HepG2 (cell line): ENCODE results near the gene NAGS. TPM values are rescaled to one million over a fixed set of nuclear protein-coding genes. Genes with fewer than 3 reads are reported as not detected.

Experiments
- ARNT ChIP-seq: fragments of 450-650 bp; IDR thresholded peaks from 2 replicates; pipeline ENCODE4 v1.6.1; 2017
- ATM ChIP-seq: fragments of 450-650 bp; IDR thresholded peaks from 2 replicates; pipeline ENCODE4 v1.7.1; 2017; ENCODE audit warnings: mild to moderate bottlenecking, borderline replicate concordance
- CBX1 ChIP-seq: IDR thresholded peaks from one replicate; pipeline ENCODE4 v1.6.1; 2016; ENCODE audit warnings: antibody characterized with exemption, low read depth
- HNRNPLL ChIP-seq: fragments of 200-400 bp; formaldehyde crosslinking; IDR thresholded peaks from 2 replicates; pipeline ENCODE4 v1.6.1; 2017; ENCODE audit warnings: mild to moderate bottlenecking, low read depth, low read length; ENCODE audit not compliant: poor library complexity, severe bottlenecking
- ISX ChIP-seq: sonication (generic); formaldehyde crosslinking; conservative IDR thresholded peaks from 2 replicates; pipeline ENCODE4 v1.5.0; 2020; ENCODE audit warnings: missing genetic modification reagents
- MAFG ChIP-seq: sonication (generic); formaldehyde crosslinking; IDR thresholded peaks from 2 replicates; pipeline ENCODE4 v1.5.1; 2020; ENCODE audit warnings: mild to moderate bottlenecking, missing genetic modification reagents
- NFE2L2 ChIP-seq: fragments of 150-350 bp; IDR thresholded peaks from 2 replicates; pipeline ENCODE4 v1.6.1; 2014; ENCODE audit warnings: low read length
- SIN3B ChIP-seq: fragments of 150-350 bp; IDR thresholded peaks from 2 replicates; pipeline ENCODE4 v1.6.1; 2014; ENCODE audit warnings: low read length
- SNAI1 ChIP-seq: sonication (generic); formaldehyde crosslinking; IDR thresholded peaks from 2 replicates; pipeline ENCODE4 v1.5.0; 2020; ENCODE audit warnings: mild to moderate bottlenecking, missing genetic modification reagents, borderline replicate concordance
- XBP1 ChIP-seq: sonication (generic); formaldehyde crosslinking; IDR thresholded peaks from 2 replicates; pipeline ENCODE4 v1.5.0; 2020; ENCODE audit warnings: missing genetic modification reagents
- ZC3H13 ChIP-seq: sonication (generic); formaldehyde crosslinking; IDR thresholded peaks from 2 replicates; pipeline ENCODE4 v1.8.1; 2023; ENCODE audit warnings: mild to moderate bottlenecking, missing genetic modification reagents, moderate library complexity
- ZC3H4 ChIP-seq: sonication (generic); formaldehyde crosslinking; IDR thresholded peaks from 2 replicates; pipeline ENCODE4 v1.4.0; 2020; ENCODE audit warnings: missing genetic modification reagents, borderline replicate concordance
- ZNF263 ChIP-seq: sonication (generic); formaldehyde crosslinking; IDR thresholded peaks from 2 replicates; pipeline ENCODE4 v1.4.0; 2020; ENCODE audit warnings: missing genetic modification reagents
- ZNF350 ChIP-seq: sonication (generic); formaldehyde crosslinking; IDR thresholded peaks from 2 replicates; pipeline ENCODE4 v1.4.0; 2020; ENCODE audit warnings: mild to moderate bottlenecking, low read depth, missing genetic modification reagents, borderline replicate concordance
- ZNF570 ChIP-seq: sonication (generic); formaldehyde crosslinking; IDR thresholded peaks from 2 replicates; pipeline ENCODE4 v1.4.0; 2020; ENCODE audit warnings: mild to moderate bottlenecking, missing genetic modification reagents, borderline replicate concordance
- ZNF577 ChIP-seq: sonication (generic); formaldehyde crosslinking; IDR thresholded peaks from 2 replicates; pipeline ENCODE4 v1.4.0; 2020; ENCODE audit warnings: mild to moderate bottlenecking, low read depth, missing genetic modification reagents, borderline replicate concordance
- ZNF713 ChIP-seq: sonication (generic); formaldehyde crosslinking; IDR thresholded peaks from 2 replicates; pipeline ENCODE4 v1.4.0; 2020; ENCODE audit warnings: mild to moderate bottlenecking, missing genetic modification reagents
- polyA plus RNA-seq, 8 experiments: library from polyadenylated mRNA; depleted of rRNA in 3 of 8; stranded (reverse) in 7 of 8; unstranded in 1 of 8; fragments of >200 nt; fragmentation: Illumina TruSeq in 4 of 8; extraction: Trizol in 4 of 8; gene quantifications; 2 replicates each; pipeline versions ENCODE4 v1.2.1 to v1.2.3, GENCODE V29; 2011 to 2016; ENCODE audit warnings: low read depth in 4 of 8, missing spikeins in 1 of 8, mixed read lengths in 1 of 8; ENCODE audit not compliant: insufficient read depth in 1 of 8
- total RNA-seq, 5 experiments: library from RNA; depleted of rRNA; stranded (reverse); fragments of >200 nt; fragmentation: Illumina TruSeq; extraction: Trizol; gene quantifications; 2 replicates each; pipeline ENCODE4 v1.2.3, GENCODE V29; 2016; ENCODE audit warnings: low read depth in 1 of 5
- TF ChIP-seq, protein P1 (sequence below): sonication (generic); formaldehyde crosslinking; IDR thresholded peaks from 2 replicates; pipeline ENCODE4 v1.4.0; 2020; ENCODE audit warnings: missing genetic modification reagents
- TF ChIP-seq, protein P2 (sequence below): sonication (generic); formaldehyde crosslinking; IDR thresholded peaks from 2 replicates; pipeline ENCODE4 v1.4.0; 2020; ENCODE audit warnings: missing genetic modification reagents
- TF ChIP-seq, protein P3 (sequence below): sonication (generic); formaldehyde crosslinking; IDR thresholded peaks from 2 replicates; pipeline ENCODE4 v1.5.0; 2020; ENCODE audit warnings: missing genetic modification reagents
- TF ChIP-seq, protein P4 (sequence below): sonication (generic); formaldehyde crosslinking; IDR thresholded peaks from 2 replicates; pipeline ENCODE4 v1.4.0; 2020; ENCODE audit warnings: missing genetic modification reagents

Gene NAGS
- total and polyA plus RNA-seq, 2 of the 13 experiments (the other 11 are each of a cell fraction or from before 2014, with no cell fraction given), result 4.3 to 5.1 TPM

DNA sequence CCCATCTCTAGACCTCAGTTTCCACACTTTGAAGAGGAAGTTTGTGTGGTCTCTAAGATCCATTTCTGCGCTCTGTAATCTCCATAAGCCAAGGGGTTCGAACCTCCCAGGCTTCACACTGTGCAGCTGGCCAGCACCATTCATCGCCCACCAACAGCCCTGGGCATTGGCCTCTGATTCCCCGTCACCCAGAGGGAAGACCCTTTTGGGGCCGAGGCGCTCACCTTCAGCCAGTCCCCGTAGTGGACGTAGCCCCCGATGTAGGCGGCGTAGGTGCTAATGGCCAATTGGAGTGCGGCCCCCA is 9.7 kb downstream of the NAGS start (continued):
- TF ChIP-seq, protein P1, sequence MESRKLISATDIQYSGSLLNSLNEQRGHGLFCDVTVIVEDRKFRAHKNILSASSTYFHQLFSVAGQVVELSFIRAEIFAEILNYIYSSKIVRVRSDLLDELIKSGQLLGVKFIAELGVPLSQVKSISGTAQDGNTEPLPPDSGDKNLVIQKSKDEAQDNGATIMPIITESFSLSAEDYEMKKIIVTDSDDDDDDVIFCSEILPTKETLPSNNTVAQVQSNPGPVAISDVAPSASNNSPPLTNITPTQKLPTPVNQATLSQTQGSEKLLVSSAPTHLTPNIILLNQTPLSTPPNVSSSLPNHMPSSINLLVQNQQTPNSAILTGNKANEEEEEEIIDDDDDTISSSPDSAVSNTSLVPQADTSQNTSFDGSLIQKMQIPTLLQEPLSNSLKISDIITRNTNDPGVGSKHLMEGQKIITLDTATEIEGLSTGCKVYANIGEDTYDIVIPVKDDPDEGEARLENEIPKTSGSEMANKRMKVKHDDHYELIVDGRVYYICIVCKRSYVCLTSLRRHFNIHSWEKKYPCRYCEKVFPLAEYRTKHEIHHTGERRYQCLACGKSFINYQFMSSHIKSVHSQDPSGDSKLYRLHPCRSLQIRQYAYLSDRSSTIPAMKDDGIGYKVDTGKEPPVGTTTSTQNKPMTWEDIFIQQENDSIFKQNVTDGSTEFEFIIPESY (CRISPR knock-in tag), result no peak
- TF ChIP-seq SNAI1 (CRISPR knock-in tag), result no peak
- TF ChIP-seq ZC3H4 (CRISPR knock-in tag), result no peak
- no peak for TF ChIP-seq SIN3B
- no peak for TF ChIP-seq CBX1
- no peak for TF ChIP-seq ARNT
- TF ChIP-seq XBP1 (CRISPR knock-in tag), result no peak
- no peak for TF ChIP-seq ISX
- TF ChIP-seq MAFG (CRISPR knock-in tag), result no peak
- TF ChIP-seq HNRNPLL, result peak; percentile 87
- TF ChIP-seq ZNF570 (CRISPR knock-in tag), result no peak
- no peak for TF ChIP-seq ZNF713 (CRISPR knock-in tag)
- no peak for TF ChIP-seq ZNF577 (CRISPR knock-in tag)
- TF ChIP-seq, protein P2, sequence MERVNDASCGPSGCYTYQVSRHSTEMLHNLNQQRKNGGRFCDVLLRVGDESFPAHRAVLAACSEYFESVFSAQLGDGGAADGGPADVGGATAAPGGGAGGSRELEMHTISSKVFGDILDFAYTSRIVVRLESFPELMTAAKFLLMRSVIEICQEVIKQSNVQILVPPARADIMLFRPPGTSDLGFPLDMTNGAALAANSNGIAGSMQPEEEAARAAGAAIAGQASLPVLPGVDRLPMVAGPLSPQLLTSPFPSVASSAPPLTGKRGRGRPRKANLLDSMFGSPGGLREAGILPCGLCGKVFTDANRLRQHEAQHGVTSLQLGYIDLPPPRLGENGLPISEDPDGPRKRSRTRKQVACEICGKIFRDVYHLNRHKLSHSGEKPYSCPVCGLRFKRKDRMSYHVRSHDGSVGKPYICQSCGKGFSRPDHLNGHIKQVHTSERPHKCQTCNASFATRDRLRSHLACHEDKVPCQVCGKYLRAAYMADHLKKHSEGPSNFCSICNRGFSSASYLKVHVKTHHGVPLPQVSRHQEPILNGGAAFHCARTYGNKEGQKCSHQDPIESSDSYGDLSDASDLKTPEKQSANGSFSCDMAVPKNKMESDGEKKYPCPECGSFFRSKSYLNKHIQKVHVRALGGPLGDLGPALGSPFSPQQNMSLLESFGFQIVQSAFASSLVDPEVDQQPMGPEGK (CRISPR knock-in tag), result no peak
- TF ChIP-seq ZC3H13 (CRISPR knock-in tag), result no peak
- TF ChIP-seq ATM, result no peak
- no peak for TF ChIP-seq NFE2L2
- no peak for TF ChIP-seq ZNF350 (CRISPR knock-in tag)
- no peak for TF ChIP-seq ZNF263
- TF ChIP-seq, protein P3, sequence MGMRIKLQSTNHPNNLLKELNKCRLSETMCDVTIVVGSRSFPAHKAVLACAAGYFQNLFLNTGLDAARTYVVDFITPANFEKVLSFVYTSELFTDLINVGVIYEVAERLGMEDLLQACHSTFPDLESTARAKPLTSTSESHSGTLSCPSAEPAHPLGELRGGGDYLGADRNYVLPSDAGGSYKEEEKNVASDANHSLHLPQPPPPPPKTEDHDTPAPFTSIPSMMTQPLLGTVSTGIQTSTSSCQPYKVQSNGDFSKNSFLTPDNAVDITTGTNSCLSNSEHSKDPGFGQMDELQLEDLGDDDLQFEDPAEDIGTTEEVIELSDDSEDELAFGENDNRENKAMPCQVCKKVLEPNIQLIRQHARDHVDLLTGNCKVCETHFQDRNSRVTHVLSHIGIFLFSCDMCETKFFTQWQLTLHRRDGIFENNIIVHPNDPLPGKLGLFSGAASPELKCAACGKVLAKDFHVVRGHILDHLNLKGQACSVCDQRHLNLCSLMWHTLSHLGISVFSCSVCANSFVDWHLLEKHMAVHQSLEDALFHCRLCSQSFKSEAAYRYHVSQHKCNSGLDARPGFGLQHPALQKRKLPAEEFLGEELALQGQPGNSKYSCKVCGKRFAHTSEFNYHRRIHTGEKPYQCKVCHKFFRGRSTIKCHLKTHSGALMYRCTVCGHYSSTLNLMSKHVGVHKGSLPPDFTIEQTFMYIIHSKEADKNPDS (CRISPR knock-in tag), result no peak
- TF ChIP-seq, protein P4, sequence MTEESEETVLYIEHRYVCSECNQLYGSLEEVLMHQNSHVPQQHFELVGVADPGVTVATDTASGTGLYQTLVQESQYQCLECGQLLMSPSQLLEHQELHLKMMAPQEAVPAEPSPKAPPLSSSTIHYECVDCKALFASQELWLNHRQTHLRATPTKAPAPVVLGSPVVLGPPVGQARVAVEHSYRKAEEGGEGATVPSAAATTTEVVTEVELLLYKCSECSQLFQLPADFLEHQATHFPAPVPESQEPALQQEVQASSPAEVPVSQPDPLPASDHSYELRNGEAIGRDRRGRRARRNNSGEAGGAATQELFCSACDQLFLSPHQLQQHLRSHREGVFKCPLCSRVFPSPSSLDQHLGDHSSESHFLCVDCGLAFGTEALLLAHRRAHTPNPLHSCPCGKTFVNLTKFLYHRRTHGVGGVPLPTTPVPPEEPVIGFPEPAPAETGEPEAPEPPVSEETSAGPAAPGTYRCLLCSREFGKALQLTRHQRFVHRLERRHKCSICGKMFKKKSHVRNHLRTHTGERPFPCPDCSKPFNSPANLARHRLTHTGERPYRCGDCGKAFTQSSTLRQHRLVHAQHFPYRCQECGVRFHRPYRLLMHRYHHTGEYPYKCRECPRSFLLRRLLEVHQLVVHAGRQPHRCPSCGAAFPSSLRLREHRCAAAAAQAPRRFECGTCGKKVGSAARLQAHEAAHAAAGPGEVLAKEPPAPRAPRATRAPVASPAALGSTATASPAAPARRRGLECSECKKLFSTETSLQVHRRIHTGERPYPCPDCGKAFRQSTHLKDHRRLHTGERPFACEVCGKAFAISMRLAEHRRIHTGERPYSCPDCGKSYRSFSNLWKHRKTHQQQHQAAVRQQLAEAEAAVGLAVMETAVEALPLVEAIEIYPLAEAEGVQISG (CRISPR knock-in tag), result no peak
